Measurements from ENCODE around the gene HTATSF1.
A peak's percentile ranks its signal among the peaks of the same experiment; 100 is the strongest.

Gene HTATSF1

DNA sequence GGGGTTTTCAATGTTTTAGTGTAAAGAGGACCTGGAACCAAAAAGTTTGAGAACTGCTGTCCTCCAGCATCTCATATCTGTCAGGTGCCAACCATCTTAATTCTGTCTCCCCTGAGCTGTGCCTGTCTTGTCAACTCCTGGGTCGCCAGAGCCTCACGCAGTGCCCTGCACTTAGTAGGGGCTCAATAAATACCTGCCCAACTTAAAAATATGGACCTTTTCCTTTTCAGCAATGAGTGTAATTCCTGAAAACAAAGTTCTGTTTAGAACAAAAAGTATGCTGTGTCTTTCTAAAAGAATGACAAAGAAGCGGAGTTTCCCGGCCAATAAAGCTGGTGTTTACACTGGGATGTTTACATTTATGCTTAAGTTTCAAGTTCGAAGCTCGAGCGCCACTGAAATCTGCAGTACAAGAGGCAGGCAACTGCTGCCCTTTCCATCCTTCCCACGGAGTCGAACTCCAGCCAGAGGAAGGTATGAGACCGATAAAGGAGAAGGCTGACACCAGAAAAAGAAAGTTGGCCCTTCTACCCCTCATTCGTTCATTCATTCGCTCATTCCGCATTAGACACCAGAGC, 1.1 kb upstream of the HTATSF1 start:
- TF ChIP-seq TCF12 (IDR thresholded peaks at IDR 0.05; ENCODE audit: low read depth) (no peak), EP300 (IDR thresholded peaks at IDR 0.05; ENCODE audit: borderline replicate concordance) (no peak), NFIC (IDR thresholded peaks at IDR 0.05) (no peak), USF1 (IDR thresholded peaks at IDR 0.05) (no peak), TAF1 (IDR thresholded peaks at IDR 0.05; ENCODE audit: low read depth) (no peak), ZBTB7A (IDR thresholded peaks at IDR 0.05; ENCODE audit: low read depth) (no peak)
- TF ChIP-seq, protein P1, sequence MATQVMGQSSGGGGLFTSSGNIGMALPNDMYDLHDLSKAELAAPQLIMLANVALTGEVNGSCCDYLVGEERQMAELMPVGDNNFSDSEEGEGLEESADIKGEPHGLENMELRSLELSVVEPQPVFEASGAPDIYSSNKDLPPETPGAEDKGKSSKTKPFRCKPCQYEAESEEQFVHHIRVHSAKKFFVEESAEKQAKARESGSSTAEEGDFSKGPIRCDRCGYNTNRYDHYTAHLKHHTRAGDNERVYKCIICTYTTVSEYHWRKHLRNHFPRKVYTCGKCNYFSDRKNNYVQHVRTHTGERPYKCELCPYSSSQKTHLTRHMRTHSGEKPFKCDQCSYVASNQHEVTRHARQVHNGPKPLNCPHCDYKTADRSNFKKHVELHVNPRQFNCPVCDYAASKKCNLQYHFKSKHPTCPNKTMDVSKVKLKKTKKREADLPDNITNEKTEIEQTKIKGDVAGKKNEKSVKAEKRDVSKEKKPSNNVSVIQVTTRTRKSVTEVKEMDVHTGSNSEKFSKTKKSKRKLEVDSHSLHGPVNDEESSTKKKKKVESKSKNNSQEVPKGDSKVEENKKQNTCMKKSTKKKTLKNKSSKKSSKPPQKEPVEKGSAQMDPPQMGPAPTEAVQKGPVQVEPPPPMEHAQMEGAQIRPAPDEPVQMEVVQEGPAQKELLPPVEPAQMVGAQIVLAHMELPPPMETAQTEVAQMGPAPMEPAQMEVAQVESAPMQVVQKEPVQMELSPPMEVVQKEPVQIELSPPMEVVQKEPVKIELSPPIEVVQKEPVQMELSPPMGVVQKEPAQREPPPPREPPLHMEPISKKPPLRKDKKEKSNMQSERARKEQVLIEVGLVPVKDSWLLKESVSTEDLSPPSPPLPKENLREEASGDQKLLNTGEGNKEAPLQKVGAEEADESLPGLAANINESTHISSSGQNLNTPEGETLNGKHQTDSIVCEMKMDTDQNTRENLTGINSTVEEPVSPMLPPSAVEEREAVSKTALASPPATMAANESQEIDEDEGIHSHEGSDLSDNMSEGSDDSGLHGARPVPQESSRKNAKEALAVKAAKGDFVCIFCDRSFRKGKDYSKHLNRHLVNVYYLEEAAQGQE (IDR thresholded peaks at IDR 0.05; ENCODE audit: low read depth) = no peak

DNA sequence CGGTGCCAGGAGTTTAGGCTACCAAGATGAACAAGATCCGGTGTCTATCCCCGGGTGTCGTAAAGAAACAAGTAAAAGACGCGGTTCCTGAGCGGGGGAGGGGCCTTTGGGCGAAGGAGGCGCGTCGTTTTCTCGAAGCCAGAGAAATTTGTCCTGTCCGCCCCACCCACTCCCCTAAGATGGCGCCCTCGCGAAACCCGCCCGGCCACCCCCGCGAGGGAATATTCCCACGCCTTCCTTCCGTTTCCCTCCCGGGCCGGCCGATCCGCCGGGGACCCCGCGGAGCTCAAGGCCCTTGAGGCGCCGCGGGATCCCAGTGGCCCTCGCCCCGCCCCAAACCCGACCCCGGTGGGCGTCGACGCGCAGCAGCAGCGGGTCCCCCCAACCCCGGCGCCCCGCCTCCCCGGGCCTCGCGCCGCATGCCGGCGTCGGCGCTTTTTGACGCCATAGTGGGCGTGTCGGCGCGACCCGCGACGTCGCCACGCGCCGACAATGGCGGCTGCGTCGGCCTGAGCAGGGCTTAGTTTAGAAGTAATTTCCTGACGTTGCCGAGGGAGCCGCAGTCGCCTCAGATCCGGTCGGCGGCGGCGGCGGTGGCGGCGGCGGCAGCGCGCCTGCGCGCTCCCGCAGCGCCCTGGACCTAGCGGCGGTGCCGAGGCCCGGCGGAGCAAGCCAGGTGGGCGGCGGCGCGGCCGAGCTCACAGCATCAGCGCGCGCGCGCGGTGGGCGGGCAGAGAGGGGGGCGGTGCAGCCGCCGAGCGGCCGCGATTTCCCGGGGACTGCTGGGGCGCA, 432 bp upstream of the HTATSF1 start:
- TF ChIP-seq TAF1 (IDR thresholded peaks at IDR 0.05; ENCODE audit: low read depth) (peak; percentile 52), CREB1 (IDR thresholded peaks at IDR 0.05; ENCODE audit: low read depth) (peak; percentile 85), EGR1 (IDR thresholded peaks at IDR 0.05) (0 out of 2 replicates have a peak, but pooled peaks have one; percentile 30), YY1 (IDR thresholded peaks at IDR 0.05; ENCODE audit: low read depth) (peak; percentile 81), TCF12 (IDR thresholded peaks at IDR 0.05; ENCODE audit: low read depth) (no peak), ZBTB7A (IDR thresholded peaks at IDR 0.05; ENCODE audit: low read depth) (no peak), RAD21 (IDR thresholded peaks at IDR 0.05; ENCODE audit: low read depth) (no peak), EP300 (IDR thresholded peaks at IDR 0.05; ENCODE audit: borderline replicate concordance) (no peak), TEAD4 (IDR thresholded peaks at IDR 0.05) (no peak), FOXM1 (IDR thresholded peaks at IDR 0.05; ENCODE audit: borderline replicate concordance, low read depth) (no peak), NFIC (IDR thresholded peaks at IDR 0.05) (no peak), USF1 (IDR thresholded peaks at IDR 0.05) (no peak), CEBPB (IDR thresholded peaks at IDR 0.05) (no peak)
- TF ChIP-seq, protein P2, sequence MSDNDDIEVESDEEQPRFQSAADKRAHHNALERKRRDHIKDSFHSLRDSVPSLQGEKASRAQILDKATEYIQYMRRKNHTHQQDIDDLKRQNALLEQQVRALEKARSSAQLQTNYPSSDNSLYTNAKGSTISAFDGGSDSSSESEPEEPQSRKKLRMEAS (IDR thresholded peaks at IDR 0.05) = peak; percentile 52
- TF ChIP-seq, protein P1 (IDR thresholded peaks at IDR 0.05; ENCODE audit: low read depth) = no peak

- TF ChIP-seq RAD21 (IDR thresholded peaks at IDR 0.05; ENCODE audit: low read depth) (no peak), TEAD4 (IDR thresholded peaks at IDR 0.05) (no peak), NFIC (IDR thresholded peaks at IDR 0.05) (no peak), CREB1 (IDR thresholded peaks at IDR 0.05; ENCODE audit: low read depth) (no peak), USF1 (IDR thresholded peaks at IDR 0.05) (no peak), YY1 (IDR thresholded peaks at IDR 0.05; ENCODE audit: low read depth) (no peak), ZBTB7A (IDR thresholded peaks at IDR 0.05; ENCODE audit: low read depth) (no peak), EP300 (IDR thresholded peaks at IDR 0.05; ENCODE audit: borderline replicate concordance) (no peak), FOXM1 (IDR thresholded peaks at IDR 0.05; ENCODE audit: borderline replicate concordance, low read depth) (no peak), TCF12 (IDR thresholded peaks at IDR 0.05; ENCODE audit: low read depth) (no peak), CEBPB (IDR thresholded peaks at IDR 0.05) (no peak), TAF1 (IDR thresholded peaks at IDR 0.05; ENCODE audit: low read depth) (no peak)
- TF ChIP-seq, protein P1 (IDR thresholded peaks at IDR 0.05; ENCODE audit: low read depth) = no peak
- TF ChIP-seq, protein P2 (IDR thresholded peaks at IDR 0.05) = no peak
Measured at GRCh38 chrX:136519069-136519468, 21.7 kb downstream of the HTATSF1 start.

Measured in Ishikawa (cell line).